GM13976 (cell line): ENCODE results near the gene SLC38A4.
"Not testable (repeated sequence)": the region's sequence is repeated elsewhere in the genome, so short reads cannot be mapped to it uniquely, and the experiment has no call there.

Experiments
- DNase-seq: peaks from one replicate; pipeline ENCODE4 v3.0.0; 2012; ENCODE audit warnings: low spot score
- in situ Hi-C: fragments of 300-500 bp; cut with MboI; formaldehyde crosslinking; loops from one replicate; pipeline ENCODE4 v1.12.0; 2022; ENCODE audit warnings: low sequenced_read_pairs, mixed read lengths, inconsistent platforms; ENCODE audit not compliant: unreplicated experiment
- TF ChIP-seq, protein P1 (sequence below): IDR thresholded peaks from 2 replicates; pipeline ENCODE4 v1.5.1; 2012; ENCODE audit warnings: borderline replicate concordance, mild to moderate bottlenecking; ENCODE audit not compliant: insufficient read depth; ENCODE audit errors: extremely low read depth, missing control alignments, control extremely low read depth

SLC38A4 gene

DNA sequence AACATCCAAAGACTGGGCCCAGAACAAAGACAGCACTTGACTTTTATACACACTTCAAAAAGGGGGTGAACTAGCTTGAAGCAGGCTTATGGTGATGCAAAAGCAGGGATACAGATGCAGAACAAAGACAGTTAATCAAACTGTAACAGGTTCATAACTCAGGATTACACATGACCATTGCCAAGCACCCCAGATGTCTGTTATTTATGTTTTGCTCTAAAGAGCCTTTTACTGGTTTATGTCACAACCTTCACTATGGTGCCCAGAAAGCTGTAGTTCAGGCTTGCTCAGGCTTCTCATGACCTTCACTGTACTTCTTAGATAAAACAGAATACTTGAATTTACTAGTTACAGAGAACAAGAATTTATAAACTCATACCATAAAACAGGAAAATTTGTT lies 31.7 kb upstream of the SLC38A4 start:
- in situ Hi-C loops: no loop called here
- TF ChIP-seq, protein P1, sequence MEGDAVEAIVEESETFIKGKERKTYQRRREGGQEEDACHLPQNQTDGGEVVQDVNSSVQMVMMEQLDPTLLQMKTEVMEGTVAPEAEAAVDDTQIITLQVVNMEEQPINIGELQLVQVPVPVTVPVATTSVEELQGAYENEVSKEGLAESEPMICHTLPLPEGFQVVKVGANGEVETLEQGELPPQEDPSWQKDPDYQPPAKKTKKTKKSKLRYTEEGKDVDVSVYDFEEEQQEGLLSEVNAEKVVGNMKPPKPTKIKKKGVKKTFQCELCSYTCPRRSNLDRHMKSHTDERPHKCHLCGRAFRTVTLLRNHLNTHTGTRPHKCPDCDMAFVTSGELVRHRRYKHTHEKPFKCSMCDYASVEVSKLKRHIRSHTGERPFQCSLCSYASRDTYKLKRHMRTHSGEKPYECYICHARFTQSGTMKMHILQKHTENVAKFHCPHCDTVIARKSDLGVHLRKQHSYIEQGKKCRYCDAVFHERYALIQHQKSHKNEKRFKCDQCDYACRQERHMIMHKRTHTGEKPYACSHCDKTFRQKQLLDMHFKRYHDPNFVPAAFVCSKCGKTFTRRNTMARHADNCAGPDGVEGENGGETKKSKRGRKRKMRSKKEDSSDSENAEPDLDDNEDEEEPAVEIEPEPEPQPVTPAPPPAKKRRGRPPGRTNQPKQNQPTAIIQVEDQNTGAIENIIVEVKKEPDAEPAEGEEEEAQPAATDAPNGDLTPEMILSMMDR: no peak
- DNase-seq: no peak

DNA sequence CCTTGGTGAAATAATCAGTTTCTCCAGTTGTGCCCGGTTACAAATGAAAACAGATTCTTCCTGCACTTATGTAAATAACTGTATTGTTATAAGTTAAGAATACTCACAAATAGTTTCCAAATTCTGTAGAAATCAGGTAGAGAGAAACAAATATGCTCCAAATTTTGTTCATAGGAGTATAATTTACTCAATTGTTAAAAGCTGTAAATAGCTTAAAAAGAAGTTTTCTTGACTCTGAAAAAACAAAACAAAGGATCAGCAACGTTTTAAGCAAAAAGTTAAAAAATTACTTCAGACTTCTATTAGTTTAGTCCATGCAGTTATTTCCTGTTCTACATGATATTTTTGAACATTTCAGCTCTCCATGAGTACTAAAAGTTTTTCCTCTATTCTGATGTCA lies 30.0 kb upstream of the SLC38A4 start:
- in situ Hi-C loops: no loop called here
- TF ChIP-seq, protein P1: no peak
- DNase-seq: no peak

DNA sequence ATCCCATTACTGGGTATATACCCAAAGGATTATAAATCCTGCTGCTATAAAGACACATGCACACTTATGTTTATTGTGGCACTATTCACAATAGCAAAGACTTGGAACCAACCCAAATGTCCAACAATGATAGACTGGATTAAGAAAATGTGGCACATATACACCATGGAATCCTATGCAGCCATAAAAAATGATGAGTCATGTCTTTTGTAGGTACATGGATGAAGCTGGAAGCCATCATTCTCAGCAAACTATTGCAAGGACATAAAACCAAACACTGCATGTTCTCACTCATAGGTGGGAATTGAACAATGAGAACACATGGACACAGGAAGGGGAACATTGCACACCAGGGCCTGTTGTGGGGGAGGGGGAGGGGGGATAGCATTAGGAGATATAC lies 28.4 kb upstream of the SLC38A4 start:
- in situ Hi-C loops: not testable (repeated sequence)

DNA sequence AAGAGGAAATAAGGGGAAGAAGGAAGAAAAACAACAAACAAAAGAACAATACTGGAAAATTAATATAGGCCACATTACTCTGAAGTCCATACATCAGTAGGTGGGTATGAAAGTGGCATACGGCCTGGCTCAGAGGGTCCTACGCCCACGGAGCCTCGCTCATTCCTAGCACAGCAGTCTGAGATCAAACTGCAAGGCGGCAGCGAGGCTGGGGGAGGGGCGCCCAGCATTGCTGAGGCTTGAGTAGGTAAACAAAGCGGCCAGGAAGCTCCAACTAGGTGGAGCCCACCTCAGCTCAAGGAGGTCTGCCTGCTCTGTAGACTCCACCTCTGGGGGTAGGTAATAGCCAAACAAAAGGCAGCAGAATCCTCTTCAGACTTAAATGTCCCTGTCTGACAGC lies 23.0 kb upstream of the SLC38A4 start:
- DNase-seq, in situ Hi-C loops: not testable (repeated sequence)

More for the DNA sequence above, 28.4 kb upstream of the SLC38A4 start:
- not testable (repeated sequence) for DNase-seq

DNA sequence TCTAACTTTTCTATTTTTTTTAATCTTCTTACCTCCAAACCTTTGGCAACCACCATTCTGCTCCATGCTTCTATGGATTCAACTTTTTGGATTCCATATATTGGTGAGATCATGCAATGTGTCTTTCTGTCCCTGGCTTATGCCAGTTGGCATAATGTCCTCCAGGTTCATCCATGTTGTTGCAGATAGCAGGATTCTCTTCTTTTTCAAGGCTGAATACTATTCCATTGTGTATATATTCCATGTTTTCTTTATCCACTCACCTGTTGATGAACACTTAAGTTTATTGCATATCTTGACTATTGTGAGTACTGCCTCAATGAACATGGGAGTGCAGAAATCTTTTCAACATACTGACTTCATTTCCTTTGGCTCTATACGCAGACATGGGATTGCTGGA lies 21.2 kb upstream of the SLC38A4 start:
- TF ChIP-seq, protein P1: no peak
- in situ Hi-C loops: no loop called here
- DNase-seq: no peak

DNA sequence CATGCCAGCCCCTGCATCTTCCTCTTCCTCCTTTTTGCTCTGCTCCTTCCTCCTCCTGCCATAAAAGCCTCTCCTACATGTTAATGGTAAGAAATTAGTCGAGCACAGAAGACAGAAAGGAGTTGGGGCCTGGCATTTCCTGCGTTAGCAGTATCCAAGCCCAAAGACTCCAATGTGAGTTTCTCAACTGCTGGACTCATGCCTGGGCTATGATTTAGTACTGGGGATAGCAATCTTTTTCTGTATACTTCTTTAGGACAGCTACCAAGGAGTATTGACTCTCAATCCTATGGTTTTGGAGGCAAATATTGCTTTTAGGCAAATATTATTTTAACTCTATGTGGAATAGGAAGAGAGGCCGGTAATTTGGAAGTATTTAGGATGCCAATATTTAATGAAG lies 18.0 kb upstream of the SLC38A4 start:
- TF ChIP-seq, protein P1: no peak
- in situ Hi-C loops: no loop called here
- no peak for DNase-seq

DNA sequence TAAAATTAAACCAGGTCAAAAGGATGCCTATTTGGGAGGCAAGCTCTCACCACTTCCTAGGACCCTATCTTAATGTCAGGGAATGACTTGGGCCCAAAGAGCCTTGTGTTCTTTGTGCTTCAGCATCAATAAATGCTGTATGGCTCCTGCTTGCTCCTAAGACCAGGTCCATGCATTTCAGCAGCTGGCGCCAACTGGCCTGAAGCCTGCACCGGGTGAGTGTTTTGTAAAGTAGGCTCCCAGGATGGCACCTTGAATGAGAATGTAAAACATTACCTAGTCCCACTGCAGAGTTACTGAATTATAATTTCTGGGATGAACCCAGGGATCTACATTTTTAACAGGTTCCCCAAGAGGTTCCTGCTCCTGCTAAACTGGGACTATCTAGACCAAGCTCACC lies 16.1 kb upstream of the SLC38A4 start:
- in situ Hi-C loops: no loop called here
- TF ChIP-seq, protein P1: no peak
- DNase-seq: no peak

DNA sequence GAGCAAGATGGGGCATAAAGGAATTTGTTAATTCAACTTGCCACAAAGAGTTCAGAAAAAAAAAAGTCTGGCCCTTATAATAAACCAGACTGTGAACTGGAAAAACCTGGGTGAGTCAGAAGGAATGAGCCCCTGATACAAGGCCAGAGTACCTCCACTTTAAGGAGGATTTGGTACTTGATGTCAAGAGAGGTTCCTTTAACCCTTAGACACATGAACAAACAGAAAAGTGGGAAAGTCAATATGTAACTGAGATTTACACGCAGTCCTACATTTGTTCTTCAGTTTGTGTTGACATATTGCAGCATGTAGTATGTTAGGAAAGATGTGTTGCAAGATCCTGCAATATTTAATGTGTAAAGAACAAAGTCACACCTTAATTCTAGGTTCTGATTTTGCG lies 14.2 kb upstream of the SLC38A4 start:
- TF ChIP-seq, protein P1: no peak
- no peak for DNase-seq
- in situ Hi-C loops: no loop called here
